HG02970 (cell line): ENCODE data around the gene KIF26B.

Experiments
- ATAC-seq: cut with Tn5 transposase; IDR thresholded peaks from one replicate; pipeline ENCODE4 v1.9.1; 2021; ENCODE audit warnings: mild to moderate bottlenecking, moderate library complexity, moderate number of reproducible peaks; ENCODE audit not compliant: unreplicated experiment, low FRiP score

The KIF26B gene

DNA sequence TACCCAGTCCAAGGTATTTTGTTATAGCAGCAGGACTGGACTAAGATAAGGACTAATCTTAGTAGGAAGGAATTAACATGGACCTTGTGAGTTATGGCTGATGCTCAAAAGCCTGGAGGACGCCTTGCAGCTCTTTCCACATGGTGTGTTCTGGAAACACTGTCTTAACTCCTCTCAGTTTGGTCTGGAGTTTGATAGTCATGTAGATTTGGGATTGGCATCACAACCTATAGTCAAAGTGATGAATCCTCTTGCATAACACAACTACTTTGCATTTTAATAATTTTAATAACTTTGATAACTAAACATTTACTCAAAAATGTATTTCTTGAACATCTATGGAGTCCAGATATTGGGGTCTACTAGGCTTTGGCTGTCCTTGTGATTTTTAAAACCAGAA is 293.7 kb downstream of the KIF26B start:
- no peak for ATAC-seq

DNA sequence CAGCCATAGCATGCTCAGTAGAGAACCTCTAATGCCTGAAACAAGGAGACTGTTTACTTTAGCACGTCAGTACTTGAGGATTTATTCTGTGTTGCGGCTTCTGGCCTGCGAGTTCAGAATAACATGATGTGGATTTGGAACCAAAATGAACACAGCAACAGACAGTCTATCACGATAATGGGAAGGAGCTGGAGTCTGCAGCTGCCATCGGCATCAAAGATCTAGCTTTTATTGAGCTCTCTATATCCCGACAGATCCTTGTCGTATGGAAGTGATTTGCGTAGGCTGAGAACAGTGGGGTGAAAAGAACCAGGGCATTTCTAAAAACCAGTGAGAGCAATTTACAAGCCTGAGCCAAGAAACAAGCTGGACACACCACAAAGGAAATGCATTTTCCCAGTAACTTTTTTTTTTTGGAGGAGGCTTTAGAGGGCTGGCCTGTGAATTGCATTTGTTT is 294.2 kb downstream of the KIF26B start:
- ATAC-seq = no peak

DNA sequence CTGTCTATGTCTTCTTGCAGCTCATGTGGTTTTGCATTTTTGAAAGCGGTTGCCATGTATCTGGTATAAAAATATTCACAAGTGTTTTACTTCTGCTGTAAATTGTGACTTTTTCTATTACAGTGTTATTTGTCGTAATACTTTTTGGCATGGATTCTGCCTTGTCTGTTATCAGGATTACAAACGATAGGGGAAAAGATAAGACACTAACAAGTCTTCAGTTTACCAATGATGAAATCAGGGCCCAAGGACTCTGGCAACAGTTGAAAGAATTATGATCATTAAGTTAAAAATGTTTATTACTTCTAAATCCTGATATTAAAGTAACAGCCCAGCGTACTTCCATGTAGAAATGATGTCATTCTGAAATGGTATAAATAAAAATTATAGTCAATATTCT is 298.8 kb downstream of the KIF26B start:
- ATAC-seq = no peak

DNA sequence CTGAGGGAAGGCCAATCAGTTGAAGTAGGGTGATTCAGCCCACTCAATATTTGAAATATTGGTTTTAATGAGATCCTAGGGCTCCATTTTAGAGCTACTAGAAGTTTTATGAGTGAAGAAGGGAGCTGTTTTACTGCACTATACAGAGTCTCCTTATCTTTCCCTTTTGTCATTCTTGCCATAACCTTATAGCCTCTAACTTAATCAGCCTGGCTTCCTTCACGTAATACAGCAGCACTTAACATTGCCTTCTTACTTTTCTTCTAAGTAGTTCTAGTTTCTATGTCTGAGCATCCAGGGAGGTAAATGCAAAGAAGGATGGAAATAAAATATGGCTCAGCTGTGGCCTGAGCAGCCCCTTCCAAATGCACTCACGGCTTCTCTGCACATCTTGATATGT is 299.3 kb downstream of the KIF26B start:
- ATAC-seq = no peak

DNA sequence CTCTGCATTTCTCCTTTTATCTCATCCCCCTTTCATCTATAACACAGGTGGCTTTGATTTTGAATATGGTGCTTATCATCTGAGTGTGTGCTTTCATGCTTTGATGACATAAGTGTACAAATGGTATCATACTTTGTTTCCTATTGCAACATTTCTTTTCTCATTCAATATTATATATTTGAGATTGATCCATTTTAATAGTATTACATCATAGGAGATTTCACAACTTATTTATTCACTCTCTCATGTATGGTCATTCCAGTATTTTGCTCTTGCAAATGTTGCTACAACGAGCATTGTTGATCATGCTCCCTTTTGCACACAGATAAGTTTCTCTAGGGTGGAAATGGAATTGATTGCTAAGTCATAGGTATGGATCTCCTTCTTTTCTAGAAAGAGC is 302.8 kb downstream of the KIF26B start:
- ATAC-seq = no peak

DNA sequence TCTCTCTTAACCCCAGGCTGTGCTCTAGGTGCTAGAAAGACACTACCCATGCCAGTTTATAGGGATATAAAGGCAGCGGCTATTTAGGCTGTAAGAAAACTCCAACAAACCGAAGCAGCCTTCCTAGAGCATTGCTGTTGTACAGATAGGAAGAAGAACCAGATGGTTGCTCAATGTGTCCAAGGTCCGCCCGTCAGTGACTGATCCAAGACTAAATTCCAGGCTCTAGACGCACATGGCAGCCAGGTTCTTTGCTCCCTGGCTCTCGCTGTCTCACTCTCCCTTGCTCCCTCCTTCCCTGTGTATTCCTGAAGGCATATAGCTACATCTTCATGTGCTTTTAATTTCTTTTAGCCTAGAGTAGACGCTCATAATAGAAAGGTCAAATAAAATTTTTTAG is 303.4 kb downstream of the KIF26B start:
- no peak for ATAC-seq

DNA sequence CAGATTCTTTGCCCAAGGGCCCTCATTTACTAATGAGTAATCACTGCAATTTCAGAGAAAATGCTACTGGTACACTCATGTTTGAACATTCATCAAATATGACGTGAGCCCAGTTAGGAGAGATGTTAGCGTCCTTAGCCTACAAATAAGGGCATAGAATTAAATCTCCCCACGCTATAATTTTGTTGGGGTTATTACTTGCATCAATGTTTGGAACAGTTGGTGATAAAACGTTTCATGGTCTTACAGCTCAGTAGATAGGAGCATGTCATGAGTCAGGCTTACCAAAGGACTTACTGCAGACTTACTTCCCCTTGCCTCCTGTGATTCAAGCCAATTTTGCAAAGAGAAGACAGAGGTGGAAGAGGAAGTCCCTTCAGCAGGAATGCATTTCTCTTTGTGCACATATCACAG is 304.0 kb downstream of the KIF26B start:
- no peak for ATAC-seq

DNA sequence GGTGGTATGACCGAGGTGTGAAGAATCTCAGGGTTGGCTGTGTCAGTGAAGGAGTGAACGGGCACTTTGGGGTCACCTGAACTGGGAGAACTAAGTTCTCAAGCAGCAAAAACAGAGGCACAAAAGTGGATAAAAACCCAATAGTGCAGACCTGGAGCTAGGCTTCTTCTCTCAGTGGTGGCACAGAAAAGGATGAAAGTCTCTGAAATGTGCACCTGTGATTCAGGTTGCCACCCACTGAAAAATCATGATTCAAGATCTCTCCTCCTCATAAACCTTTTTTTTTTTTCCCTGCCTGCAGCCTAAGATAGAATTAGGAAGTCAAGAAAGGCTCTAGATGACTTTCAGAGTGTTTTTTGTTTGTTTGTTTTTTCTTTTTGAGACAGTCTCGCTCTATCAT is 304.8 kb downstream of the KIF26B start:
- ATAC-seq = no peak

DNA sequence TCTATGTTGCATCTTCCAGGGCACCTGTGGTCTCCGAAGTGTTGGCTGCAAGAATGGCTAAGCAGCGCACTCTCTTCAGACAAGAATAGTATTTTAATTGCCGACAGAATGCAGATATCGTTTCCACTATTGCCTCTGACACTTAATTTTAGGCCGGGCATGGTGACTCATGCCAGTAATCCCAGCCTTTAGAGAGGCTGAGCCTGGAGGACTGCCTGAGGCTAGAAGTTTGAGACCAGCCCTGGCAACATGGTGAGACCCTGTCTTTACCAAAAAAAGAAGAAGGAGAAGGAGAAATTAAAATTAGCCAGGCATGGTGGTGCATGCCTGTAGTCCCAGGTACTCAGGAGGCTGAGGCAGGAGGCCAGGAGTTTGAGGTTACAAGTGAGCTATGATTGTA is 306.9 kb downstream of the KIF26B start:
- ATAC-seq = no peak

DNA sequence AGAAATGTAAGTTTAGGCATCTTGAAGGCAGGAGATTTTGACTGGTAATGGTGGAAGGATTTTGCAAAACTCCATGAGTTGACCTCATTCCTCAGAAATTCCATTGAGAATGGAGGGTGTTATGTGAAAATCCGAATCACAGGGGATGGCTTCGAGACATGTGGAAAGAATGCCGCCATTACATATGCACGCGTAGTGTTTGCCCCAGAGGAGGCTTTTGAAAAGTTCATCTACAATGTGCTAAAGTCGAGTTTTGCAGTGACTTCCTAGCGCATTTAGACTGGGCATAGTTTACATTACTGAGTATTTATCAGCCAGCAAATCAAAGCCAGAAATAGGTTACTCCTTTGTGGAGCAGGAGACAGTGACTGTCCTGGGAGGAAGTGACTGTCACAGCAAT is 307.4 kb downstream of the KIF26B start:
- no peak for ATAC-seq

DNA sequence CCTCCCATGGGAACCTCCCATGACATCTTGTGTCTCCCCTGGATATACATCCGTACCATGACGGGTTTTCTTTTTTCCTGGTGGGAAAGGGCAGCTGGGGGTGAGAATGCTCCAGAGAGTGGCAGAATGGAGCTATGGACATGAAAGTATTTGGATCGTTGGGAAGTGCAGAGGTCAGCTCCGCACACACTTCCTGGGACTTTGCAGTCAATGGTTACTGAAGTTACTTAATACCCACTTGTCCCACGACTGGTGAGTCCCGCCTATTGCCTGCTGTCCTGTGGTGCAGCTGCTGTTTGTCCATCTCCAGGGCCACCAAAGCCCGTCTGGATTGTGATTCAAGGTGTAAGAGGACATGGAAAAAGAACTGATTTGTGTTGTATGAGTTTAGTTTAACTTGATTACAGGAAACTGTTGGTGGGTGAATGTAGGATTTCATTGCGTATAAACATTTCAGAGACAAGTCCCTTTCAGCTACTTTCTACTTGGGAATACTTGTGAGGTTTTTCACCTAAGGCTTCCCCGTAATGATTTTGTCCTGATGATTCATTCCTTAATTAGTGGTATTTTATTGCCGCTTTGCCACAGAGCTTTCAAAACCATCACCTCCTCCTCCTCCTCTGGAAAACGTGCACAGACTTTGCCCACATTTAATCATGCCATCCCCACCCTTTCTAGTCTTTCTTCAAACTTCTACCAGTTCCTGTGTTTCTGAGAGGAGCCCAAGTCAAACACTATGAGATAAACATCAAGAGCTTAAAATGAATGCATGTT is 308.8 kb downstream of the KIF26B start:
- no peak for ATAC-seq

DNA sequence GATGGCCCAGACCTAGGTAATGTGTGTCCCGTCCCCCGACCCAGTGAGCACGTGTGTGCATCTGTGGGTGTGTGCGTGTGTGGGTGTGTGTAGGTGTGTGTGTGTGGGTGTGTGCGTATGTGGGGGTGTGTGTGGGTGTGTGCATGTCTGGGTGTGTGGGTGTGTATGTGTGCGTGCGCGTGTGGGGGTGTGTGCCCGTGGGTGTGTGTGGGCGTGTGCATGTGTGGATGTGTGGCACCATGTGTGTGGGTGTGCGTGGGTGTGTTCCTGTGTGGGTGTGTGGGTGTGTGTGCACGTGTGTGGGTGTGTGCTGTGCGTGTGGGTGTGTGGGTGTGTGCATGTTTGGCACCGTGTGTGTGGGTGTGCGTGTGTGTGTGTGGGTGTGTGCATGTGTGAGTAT is 309.5 kb downstream of the KIF26B start:
- no peak for ATAC-seq

DNA sequence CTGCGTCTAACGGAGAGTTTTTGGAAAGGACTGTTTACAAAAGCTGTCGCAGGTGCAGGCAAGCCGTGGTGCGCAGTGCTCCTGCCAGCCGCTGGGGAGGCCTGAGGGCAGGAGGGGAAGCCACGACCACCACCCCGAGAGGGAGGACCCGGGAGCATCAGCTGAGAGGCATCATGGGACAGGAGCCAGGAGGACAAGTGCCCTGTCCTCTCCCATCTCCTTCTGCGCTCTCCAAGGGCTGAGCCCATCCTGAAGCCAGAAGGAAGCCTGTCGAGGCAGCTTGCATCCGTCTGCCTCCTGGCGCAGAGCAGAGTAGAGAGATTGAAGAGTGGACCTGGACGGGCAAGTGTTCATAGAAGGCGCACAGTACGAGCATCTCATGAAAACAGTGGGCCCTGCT is 310.9 kb downstream of the KIF26B start:
- no peak for ATAC-seq

DNA sequence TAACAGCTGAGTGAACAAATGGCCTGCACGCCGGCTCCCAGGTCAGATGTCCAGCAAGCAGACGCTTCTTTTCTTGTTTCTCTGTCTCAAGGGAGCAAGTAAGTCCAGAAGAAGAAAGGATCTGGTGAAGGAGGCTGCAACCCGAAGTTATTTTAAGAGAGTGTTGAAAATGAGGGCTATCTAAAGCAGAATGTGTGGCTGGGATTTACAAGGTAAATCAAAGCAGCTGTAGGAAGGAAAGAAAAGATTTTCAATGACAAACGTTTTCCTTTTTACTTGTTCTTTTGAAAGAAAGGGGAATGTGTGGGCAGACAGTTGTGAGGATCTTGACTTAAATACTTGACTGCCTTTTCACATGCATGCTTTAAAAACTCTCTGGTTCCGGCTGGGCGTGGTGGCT is 311.5 kb downstream of the KIF26B start:
- ATAC-seq = no peak

DNA sequence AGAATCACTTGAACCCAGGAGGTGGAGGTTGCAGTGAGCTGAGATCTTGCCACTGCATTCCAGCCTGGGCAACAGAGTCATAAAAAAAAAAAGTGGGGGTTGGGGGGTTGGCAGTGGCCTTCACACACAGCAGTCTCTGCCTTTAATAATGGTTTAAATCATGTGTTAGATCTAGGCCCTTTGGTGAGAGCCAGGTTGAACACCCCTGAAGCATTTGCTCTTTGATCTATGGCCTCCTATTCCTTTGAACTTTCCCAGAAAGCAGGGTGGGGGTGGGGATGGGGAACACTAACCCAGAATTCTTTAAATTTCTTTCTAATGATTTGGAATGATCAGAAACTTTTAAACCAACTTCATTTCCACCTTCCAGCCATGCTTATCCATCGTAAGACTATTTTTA is 313.0 kb downstream of the KIF26B start:
- no peak for ATAC-seq

DNA sequence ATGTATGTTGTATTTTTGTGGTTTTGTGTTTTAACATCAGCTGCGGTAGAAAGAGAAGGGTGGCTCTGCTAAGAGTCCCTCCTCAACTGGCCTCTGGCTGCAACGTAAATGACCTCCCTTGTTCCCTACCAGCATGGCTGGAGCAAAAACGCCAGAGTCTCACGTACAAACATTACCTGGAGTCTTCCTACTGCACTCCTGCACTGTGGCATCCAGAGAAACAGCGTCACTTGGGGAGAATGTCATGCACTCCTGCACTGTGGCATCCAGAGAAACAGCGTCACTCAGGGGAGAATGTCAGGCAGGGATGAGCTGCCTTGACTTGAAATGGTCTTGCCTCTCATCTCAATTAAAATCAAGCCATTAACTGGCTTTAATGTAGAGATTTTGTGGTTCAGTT is 314.2 kb downstream of the KIF26B start:
- ATAC-seq = no peak

DNA sequence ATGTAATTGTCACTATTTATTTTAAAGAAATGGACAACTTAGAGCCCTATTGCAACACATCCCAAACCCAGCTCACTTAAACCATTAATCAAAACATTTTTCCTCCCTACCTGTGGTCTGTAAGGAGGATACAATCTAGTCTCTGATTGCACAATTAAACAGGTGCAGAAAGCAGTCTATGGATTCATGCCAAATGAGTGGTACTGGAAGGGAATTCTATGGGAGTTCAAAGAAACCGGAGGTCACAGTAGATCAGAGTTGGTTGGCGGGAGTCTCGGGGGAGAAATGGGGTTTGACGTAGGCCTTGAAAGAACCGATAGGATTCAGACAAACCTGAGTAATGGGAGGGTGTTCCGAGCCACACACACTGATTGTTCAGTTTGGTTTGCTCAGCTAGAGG is 314.9 kb downstream of the KIF26B start:
- ATAC-seq = no peak

DNA sequence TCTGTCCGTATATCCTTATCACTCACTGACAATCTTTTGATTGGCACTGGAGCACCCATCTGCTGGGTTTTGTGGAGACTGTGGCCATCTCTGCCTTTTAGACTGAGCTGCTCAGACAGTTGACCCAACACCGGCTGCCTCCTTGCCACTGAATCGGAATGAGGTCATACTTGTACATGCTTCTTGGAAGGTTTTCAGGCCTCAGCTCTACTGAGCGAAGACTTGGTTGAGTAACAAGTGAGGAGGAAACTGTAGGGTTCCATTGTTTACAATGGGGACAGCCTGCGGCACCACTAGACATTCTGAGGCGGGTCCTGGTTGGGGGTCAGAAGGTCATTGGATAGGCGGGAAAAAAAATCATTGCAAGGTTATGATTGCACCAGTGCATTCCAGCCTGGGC is 320.3 kb downstream of the KIF26B start:
- no peak for ATAC-seq

DNA sequence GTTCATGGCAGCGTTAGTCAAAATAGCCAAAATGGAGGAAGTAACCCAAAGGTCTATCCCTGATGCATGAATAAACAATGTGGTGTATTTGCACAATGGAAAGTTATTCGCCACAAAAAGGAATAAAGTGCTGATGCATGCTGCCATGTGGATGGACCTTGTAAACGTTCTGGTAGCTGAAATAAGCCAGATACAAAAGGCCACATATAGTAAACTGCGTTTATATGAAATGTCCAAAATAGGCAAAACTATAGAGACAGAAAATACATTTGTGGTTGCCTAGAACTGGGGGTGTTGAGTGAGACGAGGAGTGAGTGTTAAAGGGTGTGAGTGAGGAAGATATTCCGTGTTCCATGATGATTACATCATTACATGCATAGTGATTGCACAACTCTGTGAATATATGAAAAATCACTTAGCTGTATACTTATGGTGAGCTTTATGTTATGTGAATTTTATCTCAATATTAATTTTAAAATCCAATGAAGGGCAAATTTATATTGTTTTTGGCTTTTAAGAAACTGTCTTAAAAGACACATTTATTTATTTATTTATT is 321.3 kb downstream of the KIF26B start:
- no peak for ATAC-seq

DNA sequence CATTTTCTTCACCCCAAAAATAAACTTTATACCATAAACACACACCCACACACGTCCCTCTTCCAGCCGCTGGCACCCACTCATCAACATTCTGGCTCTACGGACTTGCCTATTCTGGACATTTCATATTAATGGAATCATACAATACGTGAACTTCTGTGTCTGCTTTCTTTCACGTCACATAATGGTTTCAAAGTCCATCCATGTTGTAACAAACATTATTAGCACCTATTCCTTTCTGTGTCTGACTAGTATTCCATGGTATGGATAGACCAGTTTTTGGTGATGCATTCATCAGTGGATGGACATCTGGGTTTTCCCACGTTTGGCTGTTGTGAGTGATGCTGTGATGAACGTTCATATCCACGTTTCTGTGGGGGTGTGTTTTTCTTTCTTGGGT is 323.2 kb downstream of the KIF26B start:
- no peak for ATAC-seq

DNA sequence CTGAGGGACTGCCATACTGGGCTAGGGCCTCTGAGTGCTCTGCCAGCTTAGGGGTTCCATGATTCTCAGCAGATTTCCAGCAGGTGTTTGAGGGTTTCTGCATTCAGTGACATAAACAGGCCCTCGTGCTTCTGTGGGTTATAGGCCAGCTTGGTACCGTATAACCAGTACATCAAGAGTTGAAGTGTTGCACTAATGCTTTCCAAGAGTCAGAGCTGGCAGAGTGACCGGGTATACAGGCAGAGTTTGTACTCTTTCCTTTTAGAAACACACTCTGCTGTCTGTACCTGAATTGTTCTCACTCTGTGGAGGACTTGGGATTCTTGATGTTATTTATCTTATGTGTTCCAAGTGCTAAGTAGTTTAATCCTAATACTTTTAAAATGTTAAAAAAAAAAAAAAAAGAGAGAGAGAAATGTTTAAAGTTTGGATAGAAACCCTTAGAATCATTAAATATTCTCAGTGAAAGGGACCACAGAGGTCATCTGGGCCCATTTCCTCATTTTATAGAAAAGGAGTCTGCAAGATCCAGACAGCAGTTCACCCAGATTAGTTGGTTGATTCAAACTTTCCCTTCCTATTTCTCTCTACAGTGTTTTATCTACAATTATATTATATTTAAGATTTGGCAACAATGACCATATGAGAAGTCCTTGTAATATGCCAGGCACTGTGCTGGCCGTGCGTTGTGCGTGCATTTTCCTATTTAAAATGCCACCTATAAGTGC is 325.8 kb downstream of the KIF26B start:
- no peak for ATAC-seq

DNA sequence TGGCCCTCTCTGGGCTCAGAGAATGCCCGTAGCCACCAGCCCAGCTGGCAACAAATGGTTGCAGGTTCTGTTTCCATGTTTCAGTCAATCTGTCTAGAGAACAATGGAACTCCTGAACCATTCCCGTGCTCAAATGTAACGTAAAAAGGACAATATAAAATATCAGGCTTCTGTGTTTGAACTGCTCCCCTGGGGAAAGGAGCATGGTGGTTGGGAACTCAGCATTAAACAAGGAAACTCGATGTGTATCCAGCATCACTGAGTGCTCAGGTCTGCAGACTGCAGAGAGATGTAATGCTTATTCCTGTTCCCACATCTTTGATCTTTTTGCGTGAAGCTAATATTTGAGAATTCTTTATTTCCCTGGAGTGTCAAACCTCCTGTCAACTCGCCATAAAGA is 326.5 kb downstream of the KIF26B start:
- no peak for ATAC-seq
